ENCODE measurements around the gene TCF3.
A peak's percentile ranks its signal among the peaks of the same experiment; 100 is the strongest.

TCF3 gene

DNA sequence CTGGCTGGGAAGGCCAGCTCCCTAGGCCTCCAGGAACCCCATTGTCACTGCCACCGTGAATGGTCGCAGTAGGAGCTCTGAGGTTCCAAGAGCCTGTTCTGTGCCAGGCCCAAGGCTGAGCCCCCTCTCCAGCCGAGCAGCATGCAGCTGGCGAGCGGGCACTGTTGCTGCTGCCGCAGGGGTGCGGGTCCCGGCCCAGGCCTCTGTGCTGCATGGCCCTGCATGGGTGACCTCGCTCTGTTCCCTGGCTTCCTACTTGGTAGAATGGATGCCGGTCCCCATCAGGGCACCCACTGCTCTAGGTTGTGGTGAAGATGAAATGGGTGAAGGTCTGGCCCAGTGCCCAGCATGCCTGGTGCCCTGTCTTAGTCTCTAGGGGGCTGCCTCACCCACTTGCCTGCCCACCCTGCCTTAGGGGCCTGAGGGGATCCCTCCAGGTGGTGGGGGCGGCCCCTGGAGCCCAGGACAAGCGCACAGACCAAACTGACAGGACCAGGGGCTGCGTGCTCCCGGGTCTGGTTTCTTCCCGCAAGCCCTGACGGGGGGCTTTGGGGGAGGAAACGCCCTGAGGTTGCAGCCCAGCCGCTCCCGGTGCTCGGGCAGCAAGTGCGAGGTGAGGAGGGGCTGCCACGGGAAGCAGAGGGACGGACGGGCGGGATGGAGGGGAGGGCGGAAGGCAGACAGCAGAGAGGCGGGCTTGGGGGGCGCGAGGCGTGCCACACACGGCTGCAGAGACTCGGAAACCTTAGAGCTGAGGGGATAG is 38.4 kb downstream of the TCF3 start:
- Mint-ChIP-seq H3K9me3 (no peaks in the 10 kb centered on the region), H3K4me1 (peaks cover 39% of the 10 kb centered on the region), H3K27me3 (no peaks in the 10 kb centered on the region), H3K4me3 (no peak overlapping the region), H3K27ac (peak overlapping the region; percentile 59), H3K36me3 (peaks cover 6% of the 10 kb centered on the region)

DNA sequence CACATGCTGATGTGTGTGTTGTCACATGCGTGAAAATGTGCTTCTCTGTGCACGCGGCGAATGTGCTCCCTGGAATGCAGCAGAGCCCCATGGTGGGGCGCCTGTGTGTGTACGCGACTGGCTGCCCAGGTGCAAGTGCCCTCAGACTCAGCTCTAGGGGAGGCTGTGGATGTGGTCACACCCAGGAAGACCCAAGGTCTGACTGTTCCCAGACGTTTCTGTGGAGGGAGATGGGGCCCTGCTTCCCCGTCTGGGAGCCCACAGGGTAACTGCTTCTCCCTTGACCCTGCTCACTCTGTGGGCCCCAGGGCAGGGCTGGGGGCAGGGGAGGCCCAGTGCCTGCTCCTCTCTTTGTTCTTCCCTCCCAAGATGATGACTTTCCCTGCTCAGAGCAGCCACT is 39.3 kb downstream of the TCF3 start:
- H3K9me3 Mint-ChIP-seq: no peaks in the 10 kb centered on the region
- H3K4me3 Mint-ChIP-seq: no peak overlapping the region
- peaks cover 6% of the 10 kb centered on the region for H3K36me3 Mint-ChIP-seq
- H3K4me1 Mint-ChIP-seq: peaks cover 41% of the 10 kb centered on the region
- H3K27ac Mint-ChIP-seq: no peak overlapping the region
- H3K27me3 Mint-ChIP-seq: no peaks in the 10 kb centered on the region

DNA sequence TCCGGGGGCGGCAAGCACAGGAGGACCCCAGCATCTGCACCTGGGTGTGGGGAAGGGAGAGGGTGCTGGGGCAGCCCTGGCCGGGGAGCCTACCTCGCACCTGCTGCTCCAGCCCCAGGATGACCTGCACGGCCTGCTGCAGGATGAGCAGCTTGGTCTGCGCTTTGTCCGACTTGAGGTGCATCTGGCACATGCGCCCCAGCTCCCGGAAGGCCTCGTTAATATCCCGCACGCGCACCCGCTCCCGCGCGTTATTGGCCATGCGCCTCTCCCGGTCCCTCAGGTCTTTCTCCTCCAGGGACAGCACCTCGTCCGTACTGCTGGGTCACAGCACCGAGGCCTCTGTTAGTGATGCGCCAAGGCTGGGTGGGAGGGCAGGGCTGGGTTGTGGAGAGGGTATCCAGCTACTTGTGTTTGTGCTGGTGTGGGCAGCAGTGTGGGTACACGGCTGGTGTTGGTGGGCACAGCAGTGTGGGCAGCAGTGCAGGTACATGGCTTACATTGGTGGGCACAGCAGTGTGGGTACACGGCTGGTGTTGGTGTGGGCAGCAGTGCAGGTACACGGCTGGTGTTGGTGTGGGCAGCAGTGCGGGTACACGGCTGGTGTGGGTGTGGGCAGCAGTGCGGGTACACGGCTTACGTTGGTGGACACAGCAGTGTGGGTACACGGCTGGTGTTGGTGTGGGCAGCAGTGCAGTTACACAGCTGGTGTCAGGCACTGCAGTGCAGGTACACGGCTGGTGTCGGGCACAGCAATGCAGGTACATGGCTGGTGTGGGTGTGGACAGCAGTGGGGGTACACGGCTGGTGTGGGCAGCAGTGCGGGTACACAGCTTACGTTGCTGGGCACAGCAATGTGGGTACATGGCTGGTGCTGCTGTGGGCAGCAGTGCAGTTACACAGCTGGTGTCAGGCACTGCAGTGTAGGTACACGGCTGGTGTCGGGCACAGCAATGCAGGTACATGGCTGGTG is 40.0 kb downstream of the TCF3 start:
- Mint-ChIP-seq H3K9me3 (no peaks in the 10 kb centered on the region), H3K27me3 (no peaks in the 10 kb centered on the region), H3K27ac (no peak overlapping the region), H3K36me3 (peaks cover 6% of the 10 kb centered on the region), H3K4me3 (no peak overlapping the region), H3K4me1 (peaks cover 38% of the 10 kb centered on the region)

DNA sequence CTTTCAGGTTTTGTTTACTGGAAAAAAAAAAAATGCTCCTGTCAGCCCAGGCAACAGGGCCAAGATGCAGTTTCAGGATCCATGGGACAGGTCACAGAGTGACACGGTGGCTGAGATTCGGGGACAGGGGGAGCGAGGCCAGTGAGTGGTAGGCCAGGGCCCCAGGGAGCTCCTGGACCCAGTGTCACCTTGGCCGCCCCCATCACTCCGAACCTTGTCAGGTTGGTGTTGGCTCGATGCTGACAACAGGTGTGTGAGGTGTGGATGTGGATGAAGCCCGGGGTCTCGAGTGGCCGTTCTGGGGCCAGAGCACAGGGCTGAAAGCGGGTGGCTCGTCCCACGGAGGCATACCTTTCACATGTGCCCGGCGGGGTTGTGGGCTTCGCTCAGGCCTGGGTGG is 41.1 kb downstream of the TCF3 start:
- Mint-ChIP-seq H3K4me1 (peaks cover 34% of the 10 kb centered on the region), H3K9me3 (no peaks in the 10 kb centered on the region), H3K27ac (peak overlapping the region; percentile 51), H3K36me3 (peaks cover 6% of the 10 kb centered on the region), H3K4me3 (no peak overlapping the region), H3K27me3 (no peaks in the 10 kb centered on the region)

GRCh38 chr19:1610579-1610978 is 41.8 kb downstream of the TCF3 start:
- H3K27ac Mint-ChIP-seq: no peak overlapping the region
- H3K9me3 Mint-ChIP-seq: no peaks in the 10 kb centered on the region
- no peaks in the 10 kb centered on the region for H3K27me3 Mint-ChIP-seq
- peaks cover 34% of the 10 kb centered on the region for H3K4me1 Mint-ChIP-seq
- H3K36me3 Mint-ChIP-seq: peaks cover 3% of the 10 kb centered on the region
- no peak overlapping the region for H3K4me3 Mint-ChIP-seq

DNA sequence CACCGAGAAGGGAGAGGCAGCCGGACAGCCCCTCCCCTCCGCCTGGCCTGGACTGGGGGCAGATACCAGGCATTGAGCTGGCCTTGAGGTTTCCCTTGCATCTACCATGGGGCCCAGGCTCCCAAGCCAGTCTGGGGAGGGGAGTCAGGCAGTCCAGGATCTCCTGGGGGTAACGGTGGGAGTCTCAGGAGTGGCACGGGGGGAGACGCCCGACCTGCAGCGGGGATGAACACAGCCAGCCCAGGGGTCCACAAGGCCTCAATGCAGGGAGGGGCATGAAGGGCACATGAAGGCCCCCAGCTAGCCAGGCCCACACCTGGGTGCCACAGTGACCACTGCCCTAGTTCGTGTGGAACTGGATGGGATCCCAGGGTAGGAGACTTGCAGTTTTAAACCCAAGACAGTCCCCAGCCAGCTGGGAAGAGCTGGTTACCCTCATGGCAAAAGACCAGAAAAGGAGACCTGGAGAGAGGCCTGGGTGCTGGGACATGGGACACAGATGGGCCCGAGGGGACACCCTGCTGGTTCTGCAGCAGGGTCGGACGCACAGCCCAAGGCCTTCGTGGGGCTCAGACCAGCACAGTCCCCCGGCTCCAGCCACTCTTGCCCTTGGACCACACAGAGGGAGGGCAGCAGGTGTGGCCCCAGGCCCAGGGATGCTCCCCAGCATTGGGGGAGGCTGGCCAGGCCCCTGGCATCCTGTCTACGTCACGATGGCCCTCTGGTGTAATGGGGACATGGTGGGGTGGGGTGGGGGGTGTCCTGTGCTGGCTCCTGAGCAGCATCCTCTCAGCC is 42.5 kb downstream of the TCF3 start:
- Mint-ChIP-seq H3K36me3 (peaks cover under 1% of the 10 kb centered on the region), H3K4me3 (no peak overlapping the region), H3K4me1 (peaks cover 34% of the 10 kb centered on the region), H3K27ac (no peak overlapping the region), H3K9me3 (no peaks in the 10 kb centered on the region), H3K27me3 (no peaks in the 10 kb centered on the region)

- Mint-ChIP-seq H3K4me1 (peaks cover 37% of the 10 kb centered on the region), H3K36me3 (no peaks in the 10 kb centered on the region), H3K27me3 (no peaks in the 10 kb centered on the region), H3K9me3 (no peaks in the 10 kb centered on the region), H3K4me3 (no peak overlapping the region), H3K27ac (peak overlapping the region; percentile 46)
These were observed 43.4 kb downstream of the TCF3 start for GRCh38 chr19:1609103-1609396.

GRCh38 chr19:1608359-1609102 is 43.9 kb downstream of the TCF3 start:
- H3K36me3 Mint-ChIP-seq: no peaks in the 10 kb centered on the region
- peak overlapping the region; percentile 73 for H3K4me3 Mint-ChIP-seq
- peak overlapping the region; percentile 55 for H3K27ac Mint-ChIP-seq
- no peaks in the 10 kb centered on the region for H3K27me3 Mint-ChIP-seq
- H3K4me1 Mint-ChIP-seq: peaks cover 37% of the 10 kb centered on the region
- H3K9me3 Mint-ChIP-seq: no peaks in the 10 kb centered on the region

DNA sequence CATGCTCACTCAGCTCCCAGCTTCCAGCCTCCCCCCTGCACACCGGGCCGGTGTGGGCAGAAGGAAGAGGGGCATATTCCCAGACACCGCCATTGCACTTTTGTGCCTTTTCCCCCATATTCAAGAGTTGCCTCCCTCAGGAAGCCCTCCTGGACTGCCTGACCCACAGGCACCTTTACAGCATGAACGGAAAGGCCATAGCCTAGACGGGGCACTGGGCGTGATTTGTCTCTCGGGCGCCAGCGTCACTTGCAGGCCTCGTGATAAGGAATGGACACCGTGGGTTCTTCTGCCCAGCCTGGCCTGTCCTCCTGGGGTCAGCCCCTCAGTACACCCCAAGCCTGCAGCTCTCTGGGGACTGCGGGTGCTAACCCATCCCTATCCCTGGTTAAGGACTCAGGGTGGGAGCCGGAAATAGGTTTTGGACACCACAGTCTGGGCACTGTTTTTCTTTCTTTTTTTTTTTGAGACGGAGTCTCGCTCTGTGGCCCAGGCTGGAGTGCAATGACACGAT is 46.2 kb downstream of the TCF3 start:
- H3K4me1 Mint-ChIP-seq: peaks cover 46% of the 10 kb centered on the region
- peaks cover 2% of the 10 kb centered on the region for H3K36me3 Mint-ChIP-seq
- H3K9me3 Mint-ChIP-seq: no peaks in the 10 kb centered on the region
- H3K27me3 Mint-ChIP-seq: no peaks in the 10 kb centered on the region
- H3K27ac Mint-ChIP-seq: peak overlapping the region; percentile 100
- peak overlapping the region; percentile 99 for H3K4me3 Mint-ChIP-seq

GRCh38 chr19:1605236-1606137 is 46.9 kb downstream of the TCF3 start, which contains the start of gene UQCR11:
TSS of gene UQCR11 (minus strand) at chr19:1605462. CDS start at chr19:1605409, 53 bp downstream.
- Mint-ChIP-seq H3K4me1 (peaks cover 39% of the 10 kb centered on the region), H3K4me3 (peak within 1 kb of the TSS; percentile 99), H3K36me3 (peaks cover 2% of the 10 kb centered on the region), H3K27ac (peak within 1 kb of the TSS; percentile 100), H3K27me3 (no peaks in the 10 kb centered on the region), H3K9me3 (no peaks in the 10 kb centered on the region)

GRCh38 chr19:1602091-1602707 is 50.2 kb downstream of the TCF3 start:
- peaks cover 5% of the 10 kb centered on the region for H3K36me3 Mint-ChIP-seq
- H3K4me1 Mint-ChIP-seq: peaks cover 20% of the 10 kb centered on the region
- no peak overlapping the region for H3K27ac Mint-ChIP-seq
- H3K4me3 Mint-ChIP-seq: no peak overlapping the region
- H3K9me3 Mint-ChIP-seq: no peaks in the 10 kb centered on the region
- no peaks in the 10 kb centered on the region for H3K27me3 Mint-ChIP-seq

GRCh38 chr19:1601613-1602064 is 50.8 kb downstream of the TCF3 start:
- Mint-ChIP-seq H3K4me3 (peak overlapping the region; percentile 42), H3K9me3 (no peaks in the 10 kb centered on the region), H3K27me3 (no peaks in the 10 kb centered on the region), H3K4me1 (peaks cover 15% of the 10 kb centered on the region), H3K27ac (no peak overlapping the region), H3K36me3 (peaks cover 5% of the 10 kb centered on the region)

DNA sequence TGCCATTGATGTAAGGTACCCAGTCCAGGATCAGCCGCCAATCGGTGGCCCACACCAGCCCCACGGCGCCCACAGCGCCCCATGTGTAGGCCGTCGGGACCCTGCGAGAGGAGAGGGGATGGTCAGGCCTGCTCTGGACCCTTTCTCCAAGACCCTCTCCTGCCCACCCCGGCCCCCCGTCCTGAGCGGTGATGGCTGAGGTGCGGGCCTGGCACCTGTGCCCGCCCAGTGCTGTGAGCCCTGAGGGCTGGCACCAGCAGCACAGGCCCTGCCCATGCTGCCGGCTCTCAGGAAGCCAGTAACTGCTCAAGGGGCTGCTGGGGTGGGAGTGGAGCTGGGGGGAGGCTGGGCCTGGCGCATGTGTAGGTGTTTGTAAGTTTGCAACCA is 53.0 kb downstream of the TCF3 start:
- H3K27me3 Mint-ChIP-seq: no peaks in the 10 kb centered on the region
- H3K4me1 Mint-ChIP-seq: peaks cover 12% of the 10 kb centered on the region
- H3K9me3 Mint-ChIP-seq: no peaks in the 10 kb centered on the region
- no peak overlapping the region for H3K4me3 Mint-ChIP-seq
- H3K36me3 Mint-ChIP-seq: peaks cover 5% of the 10 kb centered on the region
- H3K27ac Mint-ChIP-seq: no peak overlapping the region
